Stimulated activated CD4-positive, alpha-beta T cell treated with anti-CD3 and anti-CD28 coated beads, Interleukin-15, amount 100 ng/mL, for 24 hours (primary cell): Measurements from ENCODE around the gene AGBL3.

ENCODE experiments used
- DNase-seq: peaks from one replicate; pipeline ENCODE4 v3.0.0-alpha.2; 2020

AGBL3 gene

DNA sequence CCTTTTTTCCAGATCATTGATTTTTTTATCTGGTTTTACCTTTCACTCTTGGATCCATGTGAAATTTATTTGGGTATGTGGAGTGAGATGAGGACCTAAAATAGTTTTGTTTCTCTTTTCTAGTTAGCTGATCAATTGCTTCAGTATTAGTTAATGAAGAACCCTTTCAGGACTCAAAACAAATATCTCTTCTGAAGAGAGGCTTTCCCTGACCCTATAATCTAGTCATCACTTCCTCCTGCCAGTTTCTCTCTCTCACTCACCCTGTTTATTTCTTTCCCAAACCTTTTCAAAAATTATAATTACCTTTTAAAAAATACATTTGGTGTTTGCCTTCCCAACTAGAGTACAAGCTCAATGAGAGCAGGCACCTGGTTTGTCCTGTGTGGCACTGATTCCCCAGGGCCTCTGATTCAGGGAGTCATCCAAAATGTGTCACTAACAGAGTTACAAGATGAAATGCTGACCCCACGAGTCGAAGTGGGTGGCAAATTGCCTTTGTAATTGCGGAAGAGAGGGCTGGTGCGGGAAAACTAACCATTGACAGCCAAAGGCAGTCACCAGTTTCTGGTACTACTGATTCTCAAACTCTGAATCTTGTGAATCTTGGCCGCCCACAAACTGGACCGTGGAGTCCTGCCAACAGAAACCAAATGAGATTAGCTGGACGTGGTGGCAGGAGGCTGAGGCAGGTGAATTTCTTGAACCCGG, 163.9 kb downstream of the AGBL3 start:
- no peak for DNase-seq

- DNase-seq = no peak
Observed at GRCh38 chr7:135151132-135151531, 164.8 kb downstream of the AGBL3 start.

DNA sequence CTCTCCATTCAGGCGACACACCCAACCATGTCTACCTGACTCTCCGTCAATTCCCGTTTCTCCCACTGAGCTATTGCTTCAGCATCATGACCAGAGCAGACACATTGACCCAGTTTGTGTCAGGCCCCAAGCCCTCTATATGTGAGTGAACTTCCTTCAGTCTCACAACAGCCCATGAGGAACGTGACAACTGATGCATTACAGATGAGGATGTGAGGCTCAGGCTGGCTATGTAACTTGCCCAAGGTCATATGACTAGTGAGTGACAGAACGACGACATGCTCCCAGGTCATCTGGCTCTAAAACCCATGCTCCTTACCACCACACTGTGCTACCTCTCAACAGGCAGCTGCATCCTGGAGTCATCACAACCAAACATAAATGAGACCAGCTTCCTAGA, 165.2 kb downstream of the AGBL3 start:
- DNase-seq = no peak

GRCh38 chr7:135152442-135152841, 166.1 kb downstream of the AGBL3 start:
- DNase-seq = no peak

GRCh38 chr7:135154734-135155133, 168.4 kb downstream of the AGBL3 start:
- DNase-seq = no peak

DNA sequence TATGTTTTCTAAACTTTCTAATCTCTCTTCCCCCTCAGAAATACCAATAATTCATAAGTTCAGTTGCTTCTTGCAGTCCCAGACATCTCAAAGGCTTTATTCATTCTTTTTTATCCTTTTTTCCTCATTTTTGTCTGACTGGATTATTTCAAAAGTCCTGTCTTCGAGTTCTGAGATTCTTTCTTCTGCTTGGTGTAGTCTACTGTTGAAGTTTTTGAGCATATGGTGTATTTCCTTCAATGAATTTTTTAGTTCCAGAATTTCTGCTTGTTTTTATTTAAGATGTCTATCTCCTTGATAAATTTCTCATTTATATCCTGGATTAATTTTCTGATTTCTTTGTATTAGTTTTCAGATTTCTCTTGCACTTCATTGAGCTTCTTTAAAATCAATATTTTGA, 170.0 kb downstream of the AGBL3 start:
- no peak for DNase-seq

DNA sequence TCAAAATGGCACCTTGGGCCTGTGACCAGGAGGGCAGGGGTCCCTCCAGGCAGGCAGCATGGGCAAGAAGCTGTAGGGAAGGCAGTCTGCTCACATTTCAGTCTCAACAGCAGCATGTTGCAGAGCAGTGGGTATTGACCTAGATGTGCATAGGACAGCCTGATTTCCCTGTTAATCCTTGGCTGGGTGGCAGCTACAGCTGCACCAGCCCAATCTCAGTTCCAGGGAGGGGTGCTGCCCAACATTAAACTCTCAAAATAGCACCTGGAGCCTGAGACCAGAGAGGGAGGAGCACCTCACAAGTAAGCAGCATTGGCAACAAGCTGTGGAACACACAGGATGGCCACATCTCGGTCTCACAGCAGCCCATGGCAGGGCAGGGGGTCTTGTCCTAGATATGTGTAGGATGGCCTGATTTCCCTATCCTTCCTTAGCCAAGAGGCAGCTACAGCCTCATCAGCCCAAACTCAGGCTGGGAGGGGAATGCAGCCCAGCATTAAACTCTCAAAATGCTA, 171.9 kb downstream of the AGBL3 start:
- no peak for DNase-seq

- no peak for DNase-seq
Observed at GRCh38 chr7:135158874-135159273, 172.6 kb downstream of the AGBL3 start.

DNA sequence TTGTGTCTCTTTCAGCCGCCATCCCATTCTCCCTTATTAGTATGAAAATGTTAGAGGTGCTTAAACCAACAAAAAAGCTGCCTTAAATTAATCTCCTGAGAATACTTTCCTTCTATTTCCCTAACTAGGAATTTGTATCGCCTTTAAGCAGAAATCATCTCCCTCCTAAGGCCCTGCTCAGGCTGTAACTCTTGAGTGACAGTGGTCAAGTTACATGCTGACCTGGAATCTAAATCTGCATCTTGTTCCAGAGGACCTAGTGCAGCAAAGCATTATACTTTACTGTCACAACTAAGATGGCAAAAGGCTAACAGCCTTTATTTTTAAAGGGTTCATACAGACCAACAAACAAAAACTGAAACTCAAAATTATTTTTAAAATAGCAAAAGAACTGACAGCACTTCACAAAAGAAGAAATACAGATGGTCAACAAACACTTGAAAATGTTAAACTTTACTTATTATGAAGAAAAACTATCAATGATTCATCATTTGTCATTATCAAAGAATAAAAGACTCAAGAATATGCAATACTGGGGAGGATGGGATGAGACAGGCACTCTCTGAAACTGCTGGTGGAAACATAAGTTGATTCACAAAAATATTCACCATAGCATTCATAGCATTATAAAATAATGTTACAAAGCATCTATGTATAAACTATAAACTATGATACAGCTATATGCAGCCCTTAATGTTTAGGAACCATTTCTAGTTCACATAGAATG, 173.2 kb downstream of the AGBL3 start:
- no peak for DNase-seq

DNA sequence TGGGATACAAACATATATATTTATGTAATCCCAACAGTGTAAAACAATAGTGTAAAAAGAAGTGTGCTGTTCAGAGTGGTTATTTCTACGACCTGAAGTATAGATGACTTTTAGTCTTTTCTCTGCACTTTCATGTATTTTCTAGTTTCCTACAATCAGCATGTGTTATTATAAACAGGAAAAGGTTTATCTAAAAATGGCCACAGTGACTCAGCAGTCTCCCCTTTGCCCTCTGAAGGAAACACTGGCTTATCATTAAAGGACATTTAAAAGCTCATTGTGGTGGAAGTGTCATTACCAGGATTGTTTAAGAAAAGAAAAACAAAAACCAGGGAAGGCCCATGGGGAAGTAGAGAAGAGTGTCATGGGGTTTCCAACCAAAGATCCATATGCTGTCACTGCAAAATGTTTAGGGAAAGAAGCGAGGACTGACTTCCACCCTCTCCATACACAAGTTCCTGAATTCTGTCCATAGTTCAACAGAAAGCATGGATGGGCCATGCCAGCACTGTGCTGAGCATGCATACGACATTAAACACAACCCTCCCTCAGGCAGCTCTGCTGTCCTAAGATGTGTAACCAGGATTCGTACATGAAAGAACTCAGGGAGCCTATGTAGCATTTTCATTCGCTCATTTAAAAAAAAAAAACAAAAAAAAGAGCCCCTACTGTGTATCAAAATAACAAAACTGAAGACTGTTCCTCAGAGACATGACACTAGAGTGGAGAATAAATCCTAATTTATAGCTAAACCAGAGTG, 174.0 kb downstream of the AGBL3 start:
- DNase-seq = no peak

- DNase-seq = no peak
Observed at GRCh38 chr7:135160858-135161653, 174.7 kb downstream of the AGBL3 start.

DNA sequence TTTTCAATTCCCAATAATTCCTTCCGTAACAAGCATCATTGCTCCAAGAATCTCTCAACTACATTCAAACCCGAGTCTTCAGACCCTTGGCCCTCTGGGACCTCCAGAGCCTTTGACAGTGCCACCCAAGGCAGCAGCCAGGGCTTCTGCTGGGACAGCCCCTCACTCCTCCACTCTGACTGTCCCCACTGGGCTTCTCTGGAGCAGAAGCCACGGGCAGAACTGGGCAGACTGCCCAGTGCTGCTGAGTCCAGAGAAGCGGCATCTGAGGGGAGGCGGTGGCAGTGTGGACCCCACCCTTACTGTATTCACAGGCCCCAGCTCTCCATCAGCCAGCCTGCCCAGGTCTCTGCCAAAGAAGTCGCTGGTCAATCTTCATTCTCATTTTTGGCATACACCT, 175.4 kb downstream of the AGBL3 start:
- no peak for DNase-seq

GRCh38 chr7:135162382-135163001, 176.2 kb downstream of the AGBL3 start:
- DNase-seq = no peak

DNA sequence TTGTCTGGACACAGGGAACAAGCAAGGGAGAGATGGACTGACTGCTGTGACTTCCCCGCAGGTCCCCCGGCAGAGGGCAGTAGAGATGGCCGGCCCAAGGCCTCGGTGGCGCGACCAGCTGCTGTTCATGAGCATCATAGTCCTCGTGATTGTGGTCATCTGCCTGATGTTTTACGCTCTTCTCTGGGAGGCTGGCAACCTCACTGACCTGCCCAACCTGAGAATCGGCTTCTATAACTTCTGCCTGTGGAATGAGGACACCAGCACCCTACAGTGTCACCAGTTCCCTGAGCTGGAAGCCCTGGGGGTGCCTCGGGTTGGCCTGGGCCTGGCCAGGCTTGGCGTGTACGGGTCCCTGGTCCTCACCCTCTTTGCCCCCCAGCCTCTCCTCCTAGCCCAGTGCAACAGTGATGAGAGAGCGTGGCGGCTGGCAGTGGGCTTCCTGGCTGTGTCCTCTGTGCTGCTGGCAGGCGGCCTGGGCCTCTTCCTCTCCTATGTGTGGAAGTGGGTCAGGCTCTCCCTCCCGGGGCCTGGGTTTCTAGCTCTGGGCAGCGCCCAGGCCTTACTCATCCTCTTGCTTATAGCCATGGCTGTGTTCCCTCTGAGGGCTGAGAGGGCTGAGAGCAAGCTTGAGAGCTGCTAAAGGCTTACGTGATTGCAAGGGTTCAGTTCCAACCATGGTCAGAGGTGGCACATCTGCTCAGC, 178.2 kb downstream of the AGBL3 start:
- no peak for DNase-seq

DNA sequence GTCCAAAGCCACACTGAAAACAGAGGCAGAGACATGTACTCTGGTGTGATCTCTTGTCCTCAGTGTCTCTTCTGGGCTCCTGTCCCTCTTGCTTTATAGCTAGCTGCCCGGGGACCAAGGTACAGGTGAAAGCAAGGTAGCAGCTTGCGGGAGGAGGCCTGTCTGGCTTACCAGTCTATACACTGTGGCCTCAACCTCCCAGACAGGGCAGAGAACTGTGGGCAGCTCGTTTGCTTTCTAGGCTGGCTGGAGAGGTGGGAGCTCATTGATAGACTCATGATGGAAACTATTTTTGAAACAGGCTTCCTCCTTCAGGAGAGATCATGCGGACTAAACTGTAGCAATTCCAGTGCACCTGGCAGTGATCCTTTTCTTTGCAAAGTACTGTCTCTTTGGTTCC, 179.6 kb downstream of the AGBL3 start:
- DNase-seq = no peak

DNA sequence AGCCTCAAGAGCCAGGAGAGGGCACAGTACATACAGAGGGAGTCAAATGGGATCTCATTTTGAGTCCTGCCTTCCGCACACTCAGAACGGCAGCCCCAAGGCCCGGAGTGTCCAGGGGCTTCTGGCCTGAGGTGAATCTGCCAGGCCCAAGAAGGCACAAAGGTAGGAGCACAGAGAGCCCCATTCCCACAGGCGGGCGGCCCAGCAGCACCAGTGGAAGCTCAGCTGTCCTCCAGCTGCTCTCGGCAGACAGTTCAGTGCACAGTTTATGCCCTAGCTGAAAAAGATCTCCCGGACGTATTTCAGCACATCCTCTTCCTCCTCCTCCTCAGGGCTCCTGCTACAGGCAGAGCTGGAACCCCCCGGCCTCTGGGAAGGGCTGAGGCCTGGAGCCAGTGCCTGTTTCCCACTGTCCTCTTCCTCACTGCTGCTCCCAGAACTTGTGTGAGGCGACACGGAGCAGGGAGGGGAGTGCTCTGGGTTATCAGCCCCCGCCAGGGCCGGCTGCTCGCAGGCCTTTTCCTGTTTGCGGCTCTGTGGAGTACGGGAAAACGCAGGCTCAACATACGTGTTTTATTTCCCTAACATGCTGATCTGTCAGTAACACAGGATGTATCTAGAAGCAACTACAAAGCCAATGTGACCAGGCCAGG, 180.2 kb downstream of the AGBL3 start:
- no peak for DNase-seq

- no peak for DNase-seq
Observed at GRCh38 chr7:135167365-135167917, 181.1 kb downstream of the AGBL3 start.

DNA sequence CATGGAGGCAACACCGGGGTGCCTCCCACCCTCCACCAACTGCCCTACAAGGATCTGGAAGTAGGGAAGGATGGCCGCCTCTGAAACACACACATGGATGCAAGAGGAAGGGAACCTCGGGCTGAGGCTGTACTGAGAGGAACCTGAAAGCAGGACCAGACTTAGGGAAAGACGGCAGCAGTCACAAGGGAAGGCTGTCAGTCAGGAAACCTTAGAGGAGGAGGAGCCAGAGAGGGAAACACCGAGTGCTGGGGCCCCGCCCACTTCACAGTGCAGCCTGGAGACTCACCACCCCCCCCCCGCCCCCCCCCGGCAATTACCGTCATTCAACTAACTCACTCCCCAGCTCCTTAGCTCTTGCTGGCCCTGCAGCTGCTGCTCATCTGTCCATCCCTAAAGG, 181.7 kb downstream of the AGBL3 start:
- peak; percentile 43 for DNase-seq

- DNase-seq = no peak
Observed at GRCh38 chr7:135168489-135169140, 182.3 kb downstream of the AGBL3 start.
